OCI-LY7 (cell line): ENCODE results near the gene GNAT3.

Source experiments
- CTCF ChIP-seq: fragments of 200-600 bp; sonication (generic); conservative IDR thresholded peaks from 2 replicates; pipeline ENCODE4 v1.5.1; 2014; ENCODE audit warnings: mild to moderate bottlenecking, antibody characterized with exemption, low read length, moderate library complexity, mixed read lengths
- EZH2phosphoT487 ChIP-seq: fragments of 200-600 bp; sonication (generic); IDR thresholded peaks from 2 replicates; pipeline ENCODE4 v1.6.1; 2018; ENCODE audit warnings: low read depth, borderline replicate concordance, mild to moderate bottlenecking, mixed run types, antibody characterized with exemption, low read length, moderate library complexity, mixed read lengths

GRCh38 chr7:80413383-80413945, 98.4 kb downstream of the GNAT3 start:
- no peak for TF ChIP-seq CTCF
- no peak for TF ChIP-seq EZH2phosphoT487
